Epithelial cell of proximal tubule (primary cell): ENCODE data around the gene PEMT. TPM values are rescaled to one million over a fixed set of nuclear protein-coding genes. Genes with fewer than 3 reads are reported as not detected.

Experiments used
- DNase-seq: peaks from one replicate; pipeline ENCODE4 v3.0.0-alpha.2; 2011; ENCODE audit warnings: low read depth
- H3K4me3 ChIP-seq: 2 replicates; pipeline ENCODE4 v1.5.1; 2011; ENCODE audit warnings: low read depth, mild to moderate bottlenecking, low read length
- total RNA-seq: library from RNA; depleted of rRNA; stranded (reverse); fragments of >200 nt; gene quantifications from 2 replicates; pipeline ENCODE4 v1.2.3, GENCODE V29; 2015
- TF ChIP-seq, protein P1 (sequence below): conservative IDR thresholded peaks from 2 replicates; pipeline ENCODE4 v1.5.1; 2012; ENCODE audit warnings: low read depth, mild to moderate bottlenecking, low read length

PEMT gene
- total RNA-seq, 1 donor from 2014 or later = 48.3 TPM

DNA sequence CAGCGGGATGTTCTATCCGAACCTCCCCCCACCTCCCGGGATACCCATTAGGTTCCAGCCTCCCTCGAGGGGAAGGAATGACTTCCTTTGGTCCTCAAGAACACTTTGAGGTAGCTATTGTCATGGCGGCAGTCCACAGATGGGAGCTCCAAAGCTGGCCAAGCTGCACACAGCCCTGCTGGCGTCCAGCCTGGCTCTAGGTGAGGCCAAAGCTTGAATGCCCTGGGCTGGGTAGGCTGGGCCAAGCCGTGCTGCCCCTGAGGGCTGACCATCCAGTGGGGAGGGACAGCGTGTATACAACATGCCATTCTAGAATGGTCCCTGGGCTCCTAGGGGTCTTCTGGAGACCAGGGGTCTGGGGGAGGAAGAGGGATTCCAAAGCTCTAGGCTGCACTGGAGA is 43.5 kb downstream of the PEMT start:
- no peak overlapping the region for H3K4me3 ChIP-seq
- no peak for DNase-seq
- TF ChIP-seq, protein P1, sequence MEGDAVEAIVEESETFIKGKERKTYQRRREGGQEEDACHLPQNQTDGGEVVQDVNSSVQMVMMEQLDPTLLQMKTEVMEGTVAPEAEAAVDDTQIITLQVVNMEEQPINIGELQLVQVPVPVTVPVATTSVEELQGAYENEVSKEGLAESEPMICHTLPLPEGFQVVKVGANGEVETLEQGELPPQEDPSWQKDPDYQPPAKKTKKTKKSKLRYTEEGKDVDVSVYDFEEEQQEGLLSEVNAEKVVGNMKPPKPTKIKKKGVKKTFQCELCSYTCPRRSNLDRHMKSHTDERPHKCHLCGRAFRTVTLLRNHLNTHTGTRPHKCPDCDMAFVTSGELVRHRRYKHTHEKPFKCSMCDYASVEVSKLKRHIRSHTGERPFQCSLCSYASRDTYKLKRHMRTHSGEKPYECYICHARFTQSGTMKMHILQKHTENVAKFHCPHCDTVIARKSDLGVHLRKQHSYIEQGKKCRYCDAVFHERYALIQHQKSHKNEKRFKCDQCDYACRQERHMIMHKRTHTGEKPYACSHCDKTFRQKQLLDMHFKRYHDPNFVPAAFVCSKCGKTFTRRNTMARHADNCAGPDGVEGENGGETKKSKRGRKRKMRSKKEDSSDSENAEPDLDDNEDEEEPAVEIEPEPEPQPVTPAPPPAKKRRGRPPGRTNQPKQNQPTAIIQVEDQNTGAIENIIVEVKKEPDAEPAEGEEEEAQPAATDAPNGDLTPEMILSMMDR = no peak

DNA sequence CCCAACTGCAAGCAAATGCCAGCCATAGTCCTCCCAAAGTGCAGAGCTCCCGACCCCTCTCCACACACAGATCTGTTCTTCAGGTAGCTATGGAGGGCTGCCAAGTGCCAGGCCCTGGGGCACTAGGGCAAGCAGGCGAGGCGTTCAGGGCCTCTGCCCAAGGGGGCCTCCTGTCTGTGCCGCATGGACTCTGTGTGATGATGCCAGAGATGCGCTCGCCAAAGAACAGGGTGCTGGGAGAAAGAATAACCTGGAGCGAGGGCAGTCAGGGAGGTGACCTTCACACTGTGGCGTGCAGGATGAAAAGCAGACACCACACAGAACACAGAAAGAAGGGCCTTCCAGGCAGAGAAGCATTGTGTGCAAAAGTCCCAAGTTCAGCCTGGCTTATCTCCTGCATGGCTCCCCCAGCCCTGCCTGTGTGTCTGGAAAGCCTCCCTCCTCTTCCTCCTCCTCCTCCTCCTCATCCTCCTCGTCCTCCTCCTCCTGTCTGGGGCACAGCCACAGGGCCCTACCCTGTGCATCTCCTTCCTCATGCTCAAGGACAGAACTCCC is 44.2 kb downstream of the PEMT start:
- TF ChIP-seq, protein P1 = no peak
- H3K4me3 ChIP-seq = no peak overlapping the region
- DNase-seq = no peak

DNA sequence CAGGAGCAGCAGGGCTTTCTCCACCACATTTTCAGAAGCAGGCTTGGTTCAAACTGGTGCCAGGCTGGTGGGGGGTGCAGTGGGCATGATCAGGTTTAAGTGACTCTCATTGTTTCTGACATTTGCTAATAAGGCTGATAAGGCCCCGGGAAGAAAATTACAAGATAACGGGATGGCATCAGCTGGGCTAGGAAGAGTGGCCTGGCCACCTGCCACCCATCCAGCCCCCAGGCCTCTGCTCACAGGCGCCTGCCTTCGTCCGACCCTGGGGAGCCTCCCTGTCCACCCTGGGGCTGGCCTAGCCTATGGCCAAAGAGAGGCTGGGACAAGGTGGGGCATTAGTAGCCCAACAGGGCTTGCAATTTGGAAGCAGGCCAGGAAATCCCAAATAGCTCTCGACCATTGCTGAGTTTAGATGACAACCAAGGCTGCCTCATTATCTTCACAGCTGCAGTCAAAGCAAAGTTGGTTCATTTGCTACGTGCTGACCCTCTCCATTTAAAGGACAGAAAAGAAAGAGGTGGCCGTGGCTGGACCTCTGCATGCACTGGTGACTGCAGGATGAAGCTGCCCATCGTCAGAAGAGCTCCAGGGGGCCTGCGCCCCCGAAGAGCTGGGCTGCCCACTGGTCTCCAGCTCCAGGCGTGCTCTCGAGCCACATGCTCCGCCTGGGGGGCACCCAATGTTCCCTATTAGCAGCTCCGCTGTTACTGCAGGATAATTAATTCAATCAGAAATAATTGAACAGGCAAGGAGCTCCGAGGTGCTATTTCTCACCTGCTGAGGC is 44.9 kb downstream of the PEMT start:
- H3K4me3 ChIP-seq = no peak overlapping the region
- TF ChIP-seq, protein P1 = no peak
- DNase-seq = no peak

DNA sequence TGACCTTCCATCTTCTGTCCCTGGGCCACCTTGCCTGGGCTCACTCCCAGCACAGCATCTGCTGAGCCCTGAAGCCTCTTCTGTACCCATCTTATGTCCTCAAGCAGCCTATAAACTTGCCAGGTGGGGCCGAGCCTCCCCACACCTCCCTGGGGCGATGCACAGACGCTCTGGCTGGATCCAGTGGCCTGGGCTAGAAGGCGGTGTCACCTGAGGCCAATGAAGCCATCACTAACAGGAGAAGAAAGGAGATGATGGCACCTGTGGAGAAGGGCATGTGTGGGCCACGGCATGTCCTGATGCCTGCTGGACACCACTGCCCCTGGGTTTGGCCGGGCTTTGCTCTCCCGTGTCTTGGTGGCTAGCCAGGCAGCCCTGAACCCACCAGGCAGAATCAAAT is 45.5 kb downstream of the PEMT start:
- TF ChIP-seq, protein P1 = no peak
- no peak for DNase-seq
- H3K4me3 ChIP-seq = no peak overlapping the region

DNA sequence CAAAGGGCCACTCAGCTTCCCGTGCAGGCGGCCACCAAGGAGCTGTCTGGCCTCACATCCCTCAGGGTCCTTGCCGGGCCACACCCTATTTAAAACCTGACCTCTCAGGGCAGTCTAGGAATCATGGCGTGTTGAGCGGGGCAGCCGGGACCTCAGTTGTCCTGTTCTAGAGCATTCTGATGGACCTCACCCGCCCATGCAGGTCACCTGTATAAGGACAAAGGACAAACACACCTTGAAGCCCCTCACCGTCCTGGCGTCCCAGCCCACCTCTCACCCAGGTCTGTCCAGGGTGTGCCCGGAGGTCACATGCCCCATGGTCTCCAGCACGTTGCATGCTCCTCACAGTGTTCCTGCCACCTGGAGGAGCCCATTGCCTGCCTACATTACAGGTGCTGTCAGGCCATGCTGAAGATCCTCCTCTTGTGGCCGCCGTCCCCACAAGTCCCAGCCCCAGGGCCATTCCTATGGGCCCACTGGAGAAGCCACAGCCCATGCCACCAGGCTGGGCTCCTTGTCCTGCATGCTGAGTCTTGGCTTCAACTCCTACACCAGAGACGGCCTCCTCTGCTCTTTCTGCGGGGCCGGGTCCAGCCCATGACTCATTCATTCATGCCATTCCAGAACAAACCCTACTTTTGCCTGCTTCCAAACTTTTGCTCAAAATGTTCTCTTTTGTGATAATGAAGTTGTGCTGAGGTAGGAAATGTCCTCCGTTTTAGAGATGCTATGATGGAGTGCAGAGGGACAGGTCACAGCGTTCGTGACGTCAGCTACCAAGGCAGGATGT is 46.3 kb downstream of the PEMT start:
- no peak for DNase-seq
- H3K4me3 ChIP-seq = no peak overlapping the region
- TF ChIP-seq, protein P1 = no peak

DNA sequence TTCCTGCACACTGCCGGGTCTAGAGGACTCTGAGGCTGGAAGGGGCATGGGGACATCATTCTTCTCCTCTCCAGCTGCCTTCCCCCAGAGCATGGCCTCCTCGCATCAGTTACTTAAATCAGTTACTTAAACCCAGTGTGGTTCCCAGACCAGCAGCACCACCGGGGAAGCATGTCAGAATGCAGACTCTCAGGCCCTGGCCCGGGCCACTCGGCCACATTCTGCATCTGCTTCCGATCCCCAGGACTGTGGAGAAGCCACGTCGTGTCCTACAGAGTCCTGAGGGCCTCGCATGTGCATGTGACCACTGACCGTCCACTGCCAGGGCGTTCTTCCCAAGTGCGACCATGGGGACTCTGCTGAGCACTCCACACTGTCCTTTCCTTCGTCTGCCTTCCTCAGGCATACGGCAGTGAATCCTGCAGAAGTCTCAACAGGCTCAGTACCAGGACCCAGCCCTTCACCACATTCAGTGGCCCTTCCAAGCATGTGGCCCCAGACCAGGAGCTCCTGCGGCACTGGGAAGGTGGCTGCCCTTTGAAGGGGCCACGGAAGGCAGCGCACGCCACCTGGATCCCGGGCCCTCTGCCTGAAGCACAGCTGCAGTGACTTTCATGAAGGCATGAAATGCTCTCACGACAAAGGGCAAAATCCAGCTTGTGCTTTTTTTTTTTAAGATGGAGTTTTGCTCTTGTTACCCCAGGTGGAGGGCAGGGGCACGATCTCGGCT is 48.4 kb downstream of the PEMT start:
- DNase-seq = no peak
- TF ChIP-seq, protein P1 = no peak
- no peak overlapping the region for H3K4me3 ChIP-seq
